HG02943 (cell line): Measurements from ENCODE around the gene CCDC169.
"Not testable (repeated sequence)": the region's sequence is repeated elsewhere in the genome, so short reads cannot be mapped to it uniquely, and the experiment has no call there.

ENCODE experiments used
- ATAC-seq: cut with Tn5 transposase; IDR thresholded peaks from one replicate; pipeline ENCODE4 v1.9.1; 2021; ENCODE audit warnings: mild to moderate bottlenecking, low read depth, moderate library complexity; ENCODE audit not compliant: unreplicated experiment

Gene CCDC169

DNA sequence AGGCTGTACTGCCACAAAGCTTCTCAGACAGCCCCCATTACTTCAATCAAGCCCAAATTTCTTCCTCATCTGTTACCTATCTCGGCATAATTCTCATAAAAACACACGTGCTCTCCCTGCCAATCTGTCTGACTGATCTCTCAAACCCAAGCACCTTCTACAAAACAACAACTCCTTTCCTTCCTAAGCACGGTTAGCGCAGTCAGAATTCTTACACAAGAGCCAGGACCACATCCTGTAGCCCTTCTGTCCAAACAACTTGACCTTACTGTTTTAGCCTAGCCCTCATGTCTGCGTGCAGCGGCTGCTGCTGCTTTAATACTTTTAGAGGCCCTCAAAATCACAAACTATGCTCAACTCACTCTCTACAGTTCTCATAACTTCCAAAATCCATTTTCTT lies 22.2 kb upstream of the CCDC169 start:
- not testable (repeated sequence) for ATAC-seq

GRCh38 chr13:36313047-36313969 lies 15.7 kb upstream of the CCDC169 start:
- ATAC-seq, result no peak

DNA sequence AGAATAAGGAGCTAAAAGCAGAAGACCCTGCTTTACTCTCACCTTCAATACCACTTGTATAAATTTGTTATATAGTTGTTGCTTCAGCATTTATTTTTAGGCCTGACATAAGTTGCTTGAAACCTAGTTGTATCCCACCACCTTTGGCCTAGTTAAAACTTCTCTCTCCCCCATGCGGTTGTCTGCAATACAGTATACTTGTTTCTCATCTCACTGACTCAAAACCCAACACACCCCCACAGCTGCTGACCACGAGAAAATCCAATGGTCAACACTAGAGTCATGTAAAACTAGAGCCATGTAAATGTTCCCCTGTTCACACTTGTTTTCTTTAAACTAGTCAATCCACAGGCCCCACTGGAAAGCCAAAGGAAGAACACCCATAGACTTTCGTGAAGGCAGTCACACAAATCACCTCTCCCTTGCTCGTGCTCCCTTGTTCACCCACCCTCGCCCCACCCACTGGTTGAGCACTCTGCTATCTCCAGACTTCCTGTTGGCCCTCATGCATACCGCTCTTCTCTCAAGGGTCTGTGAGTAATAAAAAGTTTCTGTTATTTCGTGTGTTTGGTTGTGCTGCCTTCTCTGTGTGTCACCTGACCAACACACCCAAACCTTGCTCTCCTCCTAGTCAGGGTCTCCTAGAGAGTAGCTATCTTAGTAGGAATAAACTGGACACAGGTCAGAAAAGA lies 12.9 kb upstream of the CCDC169 start:
- no peak for ATAC-seq

DNA sequence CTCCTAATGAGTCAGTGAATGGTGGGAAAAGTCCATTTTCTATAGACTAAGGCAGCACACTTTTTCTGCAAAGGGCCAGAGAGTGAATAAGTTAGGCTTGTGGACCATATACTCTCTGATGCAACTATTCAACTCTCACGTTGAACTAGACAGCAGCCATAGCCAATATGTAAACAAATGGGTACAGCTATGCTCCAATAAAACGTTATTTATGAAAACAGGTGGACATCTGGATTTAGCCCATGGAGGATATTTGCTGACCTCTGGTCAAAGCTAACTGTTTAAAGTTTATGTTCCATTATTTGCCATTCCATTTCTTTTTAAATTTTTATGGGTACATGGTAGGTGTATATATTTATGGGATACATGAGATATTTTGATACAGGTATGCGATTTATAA lies 4.7 kb upstream of the CCDC169 start:
- ATAC-seq, result no peak

DNA sequence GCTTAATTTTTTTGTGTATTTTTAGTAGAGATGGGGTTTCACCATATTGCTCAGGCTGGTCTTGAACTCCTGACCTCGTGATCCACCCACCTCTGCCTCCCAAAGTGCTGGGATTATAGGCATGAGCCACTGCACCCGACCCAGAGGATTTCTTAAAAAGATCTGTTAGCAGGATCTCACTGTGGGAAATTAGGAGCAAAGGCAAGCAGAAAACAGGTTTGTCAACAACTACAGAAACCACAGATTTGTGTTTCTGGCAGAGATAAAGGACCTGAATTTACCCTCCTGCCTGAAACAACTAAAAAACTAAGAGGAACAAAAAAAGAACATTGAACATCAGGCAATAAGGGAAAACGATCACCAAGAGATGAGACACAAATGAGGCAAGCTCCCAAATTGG lies 1.9 kb upstream of the CCDC169 start:
- not testable (repeated sequence) for ATAC-seq

GRCh38 chr13:36298535-36299068 lies 988 bp upstream of the CCDC169 start:
- ATAC-seq, result no peak

DNA sequence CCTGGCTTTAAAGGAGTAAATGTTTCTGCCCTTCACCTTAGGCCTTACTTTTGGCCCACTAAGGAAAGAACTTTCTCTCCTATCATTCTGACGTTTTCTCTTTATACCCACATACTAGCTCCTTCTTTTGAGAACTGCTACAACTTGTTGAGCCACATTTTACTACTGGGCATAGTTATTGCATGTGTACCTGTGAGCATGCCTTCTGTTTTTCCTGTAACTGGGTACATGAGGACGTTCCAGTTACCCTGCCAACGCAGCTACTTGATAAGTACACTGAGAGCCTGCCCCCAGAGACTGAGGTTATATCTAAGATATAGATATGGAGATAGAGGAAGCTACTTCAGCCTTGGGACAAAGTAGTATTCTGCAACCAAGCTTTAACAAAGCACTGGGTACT lies 3.5 kb downstream of the CCDC169 start:
- ATAC-seq, result no peak

GRCh38 chr13:36293497-36293896 lies 4.1 kb downstream of the CCDC169 start:
- no peak for ATAC-seq

GRCh38 chr13:36288794-36289391 lies 8.7 kb downstream of the CCDC169 start:
- ATAC-seq, result no peak

DNA sequence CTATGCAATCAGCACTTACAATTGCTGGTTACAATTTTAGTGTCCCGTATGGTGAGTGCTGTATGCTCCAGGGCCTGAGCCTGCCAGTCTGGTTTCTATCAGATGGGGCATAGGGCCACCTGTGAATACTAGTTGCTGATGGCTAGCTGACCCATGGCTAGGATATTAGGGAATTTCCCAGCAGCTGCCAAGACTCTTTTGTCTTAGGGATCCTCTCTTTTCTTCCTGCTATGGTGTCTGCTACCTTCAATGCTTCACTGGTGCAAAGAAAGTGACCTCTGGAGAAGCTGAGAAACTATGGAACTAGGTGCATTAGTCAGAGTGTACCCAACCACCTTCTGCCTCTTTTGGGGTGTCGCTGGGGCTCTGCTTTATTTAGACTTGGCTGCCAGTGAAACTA lies 11.6 kb downstream of the CCDC169 start:
- ATAC-seq, result no peak

- ATAC-seq, result no peak
These were observed 14.7 kb downstream of the CCDC169 start for GRCh38 chr13:36282821-36283432.

DNA sequence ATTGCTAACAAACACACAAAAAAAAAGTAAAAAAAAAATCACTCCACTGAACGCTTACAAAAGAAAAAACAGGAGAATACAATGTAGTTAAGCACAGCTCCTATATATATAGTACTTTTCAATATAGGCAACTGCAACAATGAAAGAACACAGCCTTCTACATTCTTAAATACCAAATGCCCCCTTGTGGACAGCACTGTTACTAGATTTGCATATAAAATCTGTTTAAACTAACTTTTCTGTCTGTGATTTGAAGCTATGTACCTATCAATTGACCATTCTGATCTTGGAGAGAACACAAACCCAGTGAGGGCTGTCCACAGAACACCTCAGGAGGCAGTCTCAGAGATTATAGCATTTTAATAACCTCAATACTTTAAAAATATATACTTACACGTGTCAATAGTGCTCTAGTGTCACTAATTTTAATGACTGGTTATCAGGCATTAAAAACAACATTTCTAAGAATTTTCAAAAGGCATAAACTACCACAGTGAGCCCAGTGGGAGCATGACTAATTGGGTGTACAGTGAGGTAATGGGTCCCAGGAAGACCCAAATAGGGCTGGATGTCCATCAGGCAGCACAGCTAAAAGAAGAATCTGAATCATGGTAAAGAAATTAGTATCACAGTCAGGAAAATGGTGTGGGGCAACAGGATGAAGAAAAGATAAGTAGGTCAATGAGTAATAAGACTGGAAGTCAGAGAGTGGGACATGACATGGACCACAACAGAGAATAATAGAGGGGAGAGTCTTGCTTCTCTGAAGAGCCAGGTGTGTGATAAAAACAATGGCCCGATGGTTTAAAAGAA lies 22.2 kb downstream of the CCDC169 start:
- ATAC-seq, result no peak

DNA sequence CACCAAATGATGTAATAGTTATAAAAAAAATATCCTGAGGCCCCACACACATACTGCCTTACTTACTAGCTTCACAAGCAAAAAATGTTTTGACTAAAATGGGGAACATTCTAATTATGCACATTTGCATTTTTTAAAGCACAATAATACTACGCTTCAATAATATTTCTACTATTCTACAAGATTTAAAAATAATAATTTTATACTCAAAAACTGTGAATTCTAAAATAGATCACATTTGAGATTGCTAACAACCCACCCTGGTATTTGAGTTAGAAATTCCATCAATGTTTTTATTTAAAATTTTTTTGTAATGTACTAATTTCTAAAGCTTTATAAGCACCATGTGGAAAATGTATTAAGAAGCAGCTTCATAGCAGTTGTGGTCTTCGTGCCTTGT lies 24.2 kb downstream of the CCDC169 start:
- ATAC-seq, result no peak

- ATAC-seq, result no peak
These were observed 35.6 kb downstream of the CCDC169 start for GRCh38 chr13:36261976-36262375.

DNA sequence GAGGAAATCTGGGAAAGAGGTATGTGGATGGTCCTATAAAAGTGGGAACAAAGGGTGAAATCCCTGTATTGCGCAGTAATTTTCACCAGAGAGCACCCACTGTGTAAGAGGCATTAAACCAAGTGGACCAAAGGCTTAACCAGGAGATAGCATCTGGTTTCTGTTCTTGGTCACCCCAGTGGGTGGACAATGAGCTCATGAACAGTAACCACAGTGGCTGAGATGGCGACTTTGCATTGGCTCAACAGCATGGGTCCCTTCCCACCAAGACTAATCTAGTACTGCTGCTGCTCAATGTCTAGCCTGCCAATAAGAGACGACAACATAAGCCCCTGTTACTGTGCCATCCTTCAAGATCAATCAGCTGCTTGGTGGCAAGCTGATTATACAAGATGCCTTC lies 36.6 kb downstream of the CCDC169 start:
- no peak for ATAC-seq

DNA sequence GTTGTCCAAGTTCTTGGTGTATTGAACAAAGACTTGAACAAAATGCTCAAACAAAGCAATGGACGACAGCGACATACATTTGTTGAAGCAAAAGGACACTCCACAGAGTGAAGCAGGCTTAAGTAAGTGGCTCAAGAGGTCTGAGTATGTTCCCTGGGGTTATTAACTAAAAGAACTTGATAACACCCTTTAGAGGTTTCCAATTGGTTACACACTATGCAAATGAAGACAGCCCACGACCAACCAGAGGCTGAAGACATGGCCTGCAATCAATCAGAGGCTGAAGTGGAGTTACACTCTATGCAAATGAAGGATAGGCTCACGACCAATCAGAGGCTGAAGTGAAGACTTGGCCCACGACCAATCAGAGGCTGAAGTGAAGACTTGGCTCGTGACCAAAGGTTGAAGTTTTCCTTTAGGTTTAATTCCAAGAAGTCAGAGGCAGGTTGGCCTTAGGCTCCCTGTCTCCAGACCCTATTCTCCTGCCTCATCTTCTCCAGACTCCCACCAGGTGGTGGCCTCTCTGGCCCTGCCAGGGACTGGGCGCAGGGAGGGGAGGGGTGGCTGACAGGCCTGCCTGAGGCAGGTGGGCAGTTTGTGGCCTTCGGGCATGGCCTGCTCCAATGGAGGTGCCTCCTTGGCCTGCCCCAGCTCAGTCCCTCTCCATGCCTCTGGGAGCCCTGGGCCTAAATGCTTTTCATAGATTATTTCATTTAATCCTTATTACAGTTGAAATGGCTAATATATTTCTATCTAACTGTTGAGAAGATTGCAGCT lies 38.1 kb downstream of the CCDC169 start:
- no peak for ATAC-seq

DNA sequence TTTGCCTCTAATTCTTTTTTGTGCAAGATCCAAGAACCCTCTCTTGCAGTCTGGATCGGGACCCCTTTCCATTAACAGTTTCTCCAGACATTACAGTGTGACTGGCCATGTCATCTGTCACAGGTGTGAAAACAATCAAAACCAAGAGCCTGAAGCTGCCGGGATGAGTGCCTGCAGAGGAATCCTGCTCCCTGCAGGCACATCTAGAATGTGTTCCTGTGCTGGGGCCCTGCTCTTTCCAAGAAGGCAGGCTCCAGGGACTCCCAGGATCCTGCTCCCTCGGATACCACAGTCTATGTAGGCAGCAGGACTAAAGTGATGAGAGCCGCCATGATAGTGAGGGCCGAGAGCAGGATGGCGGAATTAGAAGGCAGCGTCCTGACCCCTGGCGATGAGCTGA lies 38.8 kb downstream of the CCDC169 start:
- no peak for ATAC-seq

- ATAC-seq, result no peak
These were observed 46.1 kb downstream of the CCDC169 start for GRCh38 chr13:36251526-36251925.

DNA sequence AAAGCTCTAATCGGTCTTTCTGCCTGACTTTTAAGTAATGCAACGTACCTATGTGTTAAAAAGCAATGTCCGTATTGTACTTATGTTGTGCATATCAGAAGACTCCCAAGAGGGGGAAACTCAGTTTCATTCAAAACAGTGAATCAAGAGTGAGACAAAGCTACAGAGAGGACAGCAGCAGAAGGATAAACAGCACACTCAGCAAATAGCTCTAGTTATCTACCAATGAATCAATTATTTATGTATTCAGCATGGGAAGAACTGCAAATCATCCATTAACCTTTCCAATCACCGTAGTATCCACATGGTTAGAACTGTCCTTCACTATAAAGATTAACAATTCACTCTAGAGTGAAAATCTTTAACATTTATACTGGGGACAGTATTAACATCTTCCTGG lies 46.6 kb downstream of the CCDC169 start:
- ATAC-seq, result no peak
